ENCODE data around the gene CCDC27. TPM values are rescaled to one million over a fixed set of nuclear protein-coding genes. Genes with fewer than 3 reads are reported as not detected.
A peak's percentile ranks its signal among the peaks of the same experiment; 100 is the strongest.

The CCDC27 gene
- total RNA-seq, 1 experiment from 2014 or later, result not detected

DNA sequence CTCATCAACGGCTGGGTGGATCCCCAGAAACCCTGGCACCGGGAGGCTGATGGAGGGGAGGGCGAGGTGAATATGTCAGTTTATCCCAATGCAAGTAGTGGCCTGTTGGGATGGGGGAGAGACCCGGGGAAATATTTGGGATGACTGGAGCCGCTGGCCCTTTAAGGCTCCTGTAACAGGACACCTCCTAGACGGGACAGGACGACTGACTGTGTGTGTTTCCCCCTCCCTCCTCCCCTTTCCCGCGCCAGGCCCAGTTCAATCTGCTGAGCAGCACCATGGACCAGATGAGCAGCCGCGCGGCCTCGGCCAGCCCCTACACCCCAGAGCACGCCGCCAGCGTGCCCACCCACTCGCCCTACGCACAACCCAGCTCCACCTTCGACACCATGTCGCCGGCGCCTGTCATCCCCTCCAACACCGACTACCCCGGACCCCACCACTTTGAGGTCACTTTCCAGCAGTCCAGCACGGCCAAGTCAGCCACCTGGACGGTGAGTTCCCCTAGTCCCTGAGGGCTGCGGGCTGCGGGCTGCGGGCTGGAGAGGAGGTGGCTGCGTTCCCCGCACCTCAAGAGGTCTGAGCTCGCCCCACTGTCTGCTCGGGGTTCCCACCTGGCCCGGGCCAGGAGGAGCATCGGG is 44.8 kb upstream of the CCDC27 start:
- Histone ChIP-seq H3K27ac (no peak overlapping the region), H4K20me1 (ENCODE audit: insufficient read depth) (peaks cover 7% of the 10 kb centered on the region; the same call in 1 of the 2 replicates), H3K4me3 (no peak overlapping the region), H3K9me2 (ENCODE audit: insufficient read depth) (no peaks in the 10 kb centered on the region), H3K4me1 (replicated peaks; ENCODE audit: insufficient read depth) (peaks cover 55% of the 10 kb centered on the region), H3F3A (ENCODE audit: insufficient read depth, low read depth) (peaks cover 15% of the 10 kb centered on the region), H2AFZ (no peak overlapping the region), H3K36me3 (ENCODE audit: low read depth) (no peaks in the 10 kb centered on the region), H3K4me2 (no peak overlapping the region), H3K27me3 (ENCODE audit: insufficient read depth, low read depth) (peaks cover 19% of the 10 kb centered on the region; the same call in 1 of the 2 replicates), H3K79me2 (ENCODE audit: low read depth) (no peaks in the 10 kb centered on the region), H3K9me3 (ENCODE audit: insufficient read depth, low read depth) (no peaks in the 10 kb centered on the region)
- no TSS peak for BruUV-seq (replicated peaks)
- intact Hi-C loops (cut with micrococcal nuclease; ENCODE audit: unreplicated experiment), result no loop called here
- POLR2A ChIA-PET (ENCODE audit: unreplicated experiment), result no interaction called here
- DNase-seq, result no peak
- TF ChIP-seq, protein P1, sequence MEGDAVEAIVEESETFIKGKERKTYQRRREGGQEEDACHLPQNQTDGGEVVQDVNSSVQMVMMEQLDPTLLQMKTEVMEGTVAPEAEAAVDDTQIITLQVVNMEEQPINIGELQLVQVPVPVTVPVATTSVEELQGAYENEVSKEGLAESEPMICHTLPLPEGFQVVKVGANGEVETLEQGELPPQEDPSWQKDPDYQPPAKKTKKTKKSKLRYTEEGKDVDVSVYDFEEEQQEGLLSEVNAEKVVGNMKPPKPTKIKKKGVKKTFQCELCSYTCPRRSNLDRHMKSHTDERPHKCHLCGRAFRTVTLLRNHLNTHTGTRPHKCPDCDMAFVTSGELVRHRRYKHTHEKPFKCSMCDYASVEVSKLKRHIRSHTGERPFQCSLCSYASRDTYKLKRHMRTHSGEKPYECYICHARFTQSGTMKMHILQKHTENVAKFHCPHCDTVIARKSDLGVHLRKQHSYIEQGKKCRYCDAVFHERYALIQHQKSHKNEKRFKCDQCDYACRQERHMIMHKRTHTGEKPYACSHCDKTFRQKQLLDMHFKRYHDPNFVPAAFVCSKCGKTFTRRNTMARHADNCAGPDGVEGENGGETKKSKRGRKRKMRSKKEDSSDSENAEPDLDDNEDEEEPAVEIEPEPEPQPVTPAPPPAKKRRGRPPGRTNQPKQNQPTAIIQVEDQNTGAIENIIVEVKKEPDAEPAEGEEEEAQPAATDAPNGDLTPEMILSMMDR (conservative IDR thresholded peaks at IDR 0.05), result no peak
- TF ChIP-seq EZH2 (IDR thresholded peaks at IDR 0.05; ENCODE audit: low read depth), result no peak
- CTCF ChIA-PET, result no interaction called here

DNA sequence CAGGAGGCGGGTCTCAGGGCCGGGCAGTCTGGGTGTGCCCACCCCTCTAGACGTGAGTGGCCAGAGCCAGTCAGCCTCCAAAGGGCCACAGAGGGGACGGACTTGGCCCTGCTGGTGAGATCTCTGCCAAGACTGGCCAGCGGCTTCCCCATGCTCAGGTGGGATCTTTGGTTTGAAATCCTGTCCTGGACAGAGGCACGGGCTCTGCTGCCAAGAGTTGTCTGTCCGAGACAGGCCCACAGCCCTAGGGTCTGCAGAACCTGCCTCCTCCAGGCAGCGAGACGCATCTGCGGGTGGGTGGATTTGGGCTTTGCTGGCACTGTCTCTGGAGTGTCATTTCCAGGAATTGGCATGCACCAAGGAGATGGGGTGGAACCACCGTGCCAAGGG is 44.3 kb upstream of the CCDC27 start:
- TF ChIP-seq, protein P1 (conservative IDR thresholded peaks at IDR 0.05), result no peak
- no peak for TF ChIP-seq EZH2 (IDR thresholded peaks at IDR 0.05; ENCODE audit: low read depth)
- no TSS peak for BruUV-seq (replicated peaks)
- no peaks in the 10 kb centered on the region for H3K36me3 ChIP-seq (ENCODE audit: low read depth)
- H3K4me3 ChIP-seq, result no peak overlapping the region
- H3F3A ChIP-seq (ENCODE audit: insufficient read depth, low read depth), result peaks cover 15% of the 10 kb centered on the region
- peaks cover 52% of the 10 kb centered on the region for H3K4me1 ChIP-seq (replicated peaks; ENCODE audit: insufficient read depth)
- CTCF ChIA-PET, result no interaction called here
- H3K27ac ChIP-seq, result no peak overlapping the region
- H3K9me3 ChIP-seq (ENCODE audit: insufficient read depth, low read depth), result no peaks in the 10 kb centered on the region
- H3K27me3 ChIP-seq (ENCODE audit: insufficient read depth, low read depth), result peaks cover 24% of the 10 kb centered on the region; the same call in 1 of the 2 replicates
- POLR2A ChIA-PET (ENCODE audit: unreplicated experiment), result no interaction called here
- H4K20me1 ChIP-seq (ENCODE audit: insufficient read depth), result peaks cover 7% of the 10 kb centered on the region; the same call in 1 of the 2 replicates
- intact Hi-C loops (cut with micrococcal nuclease; ENCODE audit: unreplicated experiment), result no loop called here
- no peak overlapping the region for H2AFZ ChIP-seq
- no peaks in the 10 kb centered on the region for H3K9me2 ChIP-seq (ENCODE audit: insufficient read depth)
- H3K4me2 ChIP-seq, result peak overlapping the region; percentile 70; the same call in 1 of the 2 replicates
- H3K79me2 ChIP-seq (ENCODE audit: low read depth), result no peaks in the 10 kb centered on the region
- no peak for DNase-seq

DNA sequence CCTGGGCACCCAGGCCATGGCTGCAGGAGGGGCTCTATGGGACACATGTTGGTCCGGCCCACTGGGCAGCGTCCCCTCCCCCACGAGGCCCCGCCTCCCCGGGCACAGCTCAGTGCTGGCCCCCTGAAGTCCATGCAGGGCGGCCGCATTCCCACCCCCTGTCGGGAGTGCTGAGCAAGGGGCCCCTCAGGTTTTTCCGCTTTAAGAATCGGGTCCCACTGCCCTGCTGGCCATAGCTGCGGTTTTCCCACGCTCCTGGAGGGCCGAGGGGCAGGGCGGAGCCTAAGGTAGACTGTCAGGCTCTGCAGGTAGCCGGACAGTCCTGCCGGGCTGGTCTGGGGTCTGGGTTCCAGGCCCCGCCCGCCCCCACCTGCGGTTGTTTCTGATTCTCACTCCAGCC is 43.5 kb upstream of the CCDC27 start:
- CTCF ChIA-PET, result interaction anchor here (0.6 kb wide), 1 partner anchor 88 kb away, joined by 4 read pairs; no protein-coding TSS in a partner anchor
- H3K4me1 ChIP-seq (replicated peaks; ENCODE audit: insufficient read depth), result peaks cover 43% of the 10 kb centered on the region
- peak; percentile 88 to 93 for DNase-seq
- peaks cover 12% of the 10 kb centered on the region for H3F3A ChIP-seq (ENCODE audit: insufficient read depth, low read depth)
- no peak overlapping the region for H3K4me3 ChIP-seq
- no peaks in the 10 kb centered on the region for H3K79me2 ChIP-seq (ENCODE audit: low read depth)
- no peaks in the 10 kb centered on the region for H3K36me3 ChIP-seq (ENCODE audit: low read depth)
- peaks cover 7% of the 10 kb centered on the region; the same call in 1 of the 2 replicates for H4K20me1 ChIP-seq (ENCODE audit: insufficient read depth)
- H3K9me2 ChIP-seq (ENCODE audit: insufficient read depth), result no peaks in the 10 kb centered on the region
- TF ChIP-seq EZH2 (IDR thresholded peaks at IDR 0.05; ENCODE audit: low read depth), result no peak
- TF ChIP-seq, protein P1 (conservative IDR thresholded peaks at IDR 0.05), result no peak
- H3K27ac ChIP-seq, result no peak overlapping the region
- intact Hi-C loops (cut with micrococcal nuclease; ENCODE audit: unreplicated experiment), result no loop called here
- POLR2A ChIA-PET (ENCODE audit: unreplicated experiment), result interaction anchor here (0.7 kb wide), 1 partner anchor 162 kb away, joined by 4 read pairs; no protein-coding TSS in a partner anchor
- H3K27me3 ChIP-seq (ENCODE audit: insufficient read depth, low read depth), result peaks cover 29% of the 10 kb centered on the region; the same call in 1 of the 2 replicates
- H3K4me2 ChIP-seq, result peak overlapping the region; percentile 70
- H2AFZ ChIP-seq, result no peak overlapping the region
- no TSS peak for BruUV-seq (replicated peaks)
- H3K9me3 ChIP-seq (ENCODE audit: insufficient read depth, low read depth), result no peaks in the 10 kb centered on the region

All from PC-9 (cell line).